Measurements from ENCODE around the gene COL4A3.

- TF ChIP-seq REST (IDR thresholded peaks at IDR 0.05; ENCODE audit: low read depth) (no peak), CEBPB (IDR thresholded peaks at IDR 0.05) (no peak), EP300 (IDR thresholded peaks at IDR 0.05; ENCODE audit: borderline replicate concordance) (no peak), TCF12 (IDR thresholded peaks at IDR 0.05; ENCODE audit: low read depth) (no peak), RAD21 (IDR thresholded peaks at IDR 0.05; ENCODE audit: low read depth) (no peak), TAF1 (IDR thresholded peaks at IDR 0.05; ENCODE audit: low read depth) (no peak), MAX (IDR thresholded peaks at IDR 0.05) (no peak), YY1 (IDR thresholded peaks at IDR 0.05; ENCODE audit: low read depth) (no peak), TEAD4 (IDR thresholded peaks at IDR 0.05) (no peak)
Measured at GRCh38 chr2:227194219-227194618, 29.8 kb downstream of the COL4A3 start.
